Panc1 (cell line): Measurements from ENCODE around the gene ADSL. TPM values are rescaled to one million over a fixed set of nuclear protein-coding genes. Genes with fewer than 3 reads are reported as not detected.

Experiments
- ATAC-seq: fragments of 200-7000 bp; cut with Tn5 transposase; 2 replicates; pipeline ENCODE4 v1.9.1; 2020; ENCODE audit warnings: mild to moderate bottlenecking, moderate library complexity
- BruUV-seq: library from RNA; stranded (reverse); fragments of 400-500 nt; replicated peaks from 2 replicates; lab custom pipeline; 2021; lab: Mats Ljungman, UMichigan
- CTCF ChIA-PET: fragments of 300-600 bp; sonication (Branson Sonifier 250); formaldehyde crosslinking; loops from one replicate; lab custom pipeline; 2022; ENCODE audit warnings: antibody characterized with exemption; lab: Charles Lee
- POLR2A ChIA-PET: fragments of 300-600 bp; sonication (Branson Sonifier 250); formaldehyde crosslinking; loops from one replicate; lab custom pipeline; 2022; ENCODE audit warnings: antibody characterized with exemption; lab: Charles Lee
- DNase-seq: peaks from one replicate; pipeline ENCODE4 v3.0.0-alpha.2; 2010; ENCODE audit warnings: low read depth, low spot score
- H3K27ac ChIP-seq: 2 replicates; pipeline ENCODE4 v1.5.1; 2011; ENCODE audit warnings: mild to moderate bottlenecking, low read length, inconsistent platforms
- H3K27me3 ChIP-seq: fragments of 200-500 bp; sonication (Bioruptor generic); 2 replicates; pipeline ENCODE4 v1.6.0; 2014; ENCODE audit warnings: low read length, inconsistent platforms; ENCODE audit not compliant: control insufficient read depth, insufficient read depth
- H3K36me3 ChIP-seq: fragments of 200-500 bp; sonication (Bioruptor generic); 2 replicates; pipeline ENCODE4 v1.5.1; 2014; ENCODE audit warnings: inconsistent platforms, mild to moderate bottlenecking, low read length, moderate library complexity; ENCODE audit not compliant: control insufficient read depth, insufficient read depth
- H3K4me1 ChIP-seq: 2 replicates; pipeline ENCODE4 v1.5.1; 2011; ENCODE audit warnings: inconsistent platforms, mild to moderate bottlenecking, low read length, moderate library complexity; ENCODE audit not compliant: control insufficient read depth, insufficient read depth
- H3K4me3 ChIP-seq, 2 experiments: 2 replicates each; pipeline ENCODE4 v1.5.1; 2011 to 2012; ENCODE audit warnings: low read depth in 2 of 2, low read length in 2 of 2, mild to moderate bottlenecking in 2 of 2, inconsistent platforms in 1 of 2, moderate library complexity in 1 of 2
- H3K9me3 ChIP-seq: fragments of 200-500 bp; sonication (Bioruptor generic); 2 replicates; pipeline ENCODE4 v1.5.1; 2014; ENCODE audit warnings: low read depth, mild to moderate bottlenecking, inconsistent platforms, low read length, moderate library complexity; ENCODE audit not compliant: control insufficient read depth, insufficient read depth
- POLR2AphosphoS5 ChIP-seq: IDR thresholded peaks from 2 replicates; pipeline ENCODE4 v1.6.1; 2012; ENCODE audit warnings: mild to moderate bottlenecking, low read depth, low read length, moderate library complexity
- SIN3A ChIP-seq: IDR thresholded peaks from 2 replicates; pipeline ENCODE4 v1.6.1; 2012; ENCODE audit warnings: low read depth, mild to moderate bottlenecking, low read length, moderate library complexity, borderline replicate concordance; ENCODE audit not compliant: insufficient read depth
- TCF7L2 ChIP-seq: IDR thresholded peaks from 2 replicates; pipeline ENCODE4 v1.6.1; 2011; ENCODE audit warnings: mild to moderate bottlenecking, low read depth, low read length, inconsistent platforms
- in situ Hi-C: cut with HindIII; loops from 2 replicates; pipeline ENCODE4 v1.10.0; 2016; ENCODE audit warnings: low sequenced_read_pairs, low pct_unique_long_range_greater_than_20kb
- intact Hi-C: fragments of 100-400 bp; cut with micrococcal nuclease; formaldehyde crosslinking; loops from one replicate; pipeline ENCODE4 v1.10.0; 2022; ENCODE audit not compliant: unreplicated experiment
- total RNA-seq: library from RNA; stranded (reverse); gene quantifications from one replicate; pipeline ENCODE4 v1.2.1, GENCODE V29; 2021; ENCODE audit not compliant: unreplicated experiment
- TF ChIP-seq, protein P1 (sequence below), 2 experiments: IDR thresholded peaks; 2 replicates each; pipeline ENCODE4 v1.6.1; 2011 to 2012; ENCODE audit warnings: low read depth in 2 of 2, control low read depth in 1 of 2, low read length in 1 of 2, mild to moderate bottlenecking in 1 of 2, moderate library complexity in 1 of 2; ENCODE audit not compliant: insufficient read depth in 1 of 2
- TF ChIP-seq, protein P2 (sequence below): fragments of 450-650 bp; IDR thresholded peaks from 2 replicates; pipeline ENCODE4 v1.5.1; 2017; ENCODE audit warnings: mild to moderate bottlenecking

Gene ADSL
- total RNA-seq, 1 experiment from 2014 or later: 107 TPM

DNA sequence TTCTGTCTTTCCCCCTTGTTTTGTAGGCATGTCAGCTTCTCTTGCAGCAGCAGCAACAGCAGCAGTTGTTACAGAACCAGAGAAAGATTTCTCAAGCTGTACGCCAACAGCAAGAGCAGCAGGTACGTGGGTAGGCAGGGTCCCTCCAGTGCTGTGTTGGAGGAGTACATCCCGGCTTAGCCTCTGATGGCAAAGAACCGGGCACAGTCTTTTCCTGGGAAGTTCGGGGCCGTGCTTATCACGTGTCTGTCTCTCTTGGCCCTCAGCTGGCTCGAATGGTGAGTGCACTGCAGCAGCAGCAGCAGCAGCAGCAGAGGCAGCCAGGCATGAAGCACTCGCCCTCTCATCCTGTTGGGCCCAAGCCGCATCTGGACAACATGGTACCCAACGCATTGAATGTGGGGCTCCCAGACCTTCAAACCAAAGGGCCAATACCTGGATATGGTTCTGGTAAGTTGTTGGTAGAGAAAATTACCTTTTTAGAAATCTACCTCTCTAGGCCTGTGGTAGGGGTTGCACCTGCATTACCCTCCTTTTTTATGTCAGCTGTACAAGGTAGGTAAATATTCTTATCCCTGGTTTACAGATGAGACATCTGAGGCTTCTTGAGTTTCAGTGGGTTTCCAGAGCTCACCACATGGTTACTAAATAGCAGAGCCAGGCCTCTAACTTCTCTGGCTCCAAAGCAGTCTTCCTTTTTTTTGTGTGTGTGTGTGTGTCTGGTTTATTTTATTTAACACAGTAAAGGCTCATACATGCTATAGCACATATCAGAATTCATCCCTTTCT lies 45.2 kb upstream of the ADSL start:
- intact Hi-C loops: no loop called here
- BruUV-seq: no TSS peak
- in situ Hi-C loops: no loop called here

DNA sequence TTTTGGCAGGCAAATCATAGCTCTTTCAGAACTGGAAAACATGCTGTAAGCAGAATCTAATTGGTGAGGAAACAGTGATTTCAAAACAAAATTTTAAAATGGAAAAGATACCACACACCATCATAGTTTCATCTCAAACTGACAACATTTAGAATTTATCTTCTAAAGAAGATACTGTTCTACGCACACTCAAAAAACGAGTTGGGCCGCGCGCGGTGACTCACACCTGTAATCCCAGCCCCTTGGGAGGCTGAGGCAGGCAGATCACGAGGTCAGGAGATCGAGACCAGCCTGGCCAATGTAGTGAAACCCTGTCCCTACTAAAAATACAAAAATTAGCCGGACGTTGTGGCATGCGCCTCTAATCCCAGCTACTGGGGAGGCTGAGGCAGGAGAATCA lies 44.2 kb upstream of the ADSL start:
- Histone ChIP-seq H3K4me3 (no peak overlapping the region), H3K36me3 (0 out of 2 replicates have a peak, but pooled peaks cover 2% of the 10 kb centered on the region), H3K9me3 (no peaks in the 10 kb centered on the region), H3K27me3 (no peaks in the 10 kb centered on the region), H3K27ac (no peak overlapping the region), H3K4me1 (no peaks in the 10 kb centered on the region)
- ATAC-seq: no peak
- intact Hi-C loops (no loop called here), in situ Hi-C loops (no loop called here)
- no TSS peak for BruUV-seq
- ChIA-PET CTCF (no interaction called here), POLR2A (no interaction called here)
- no peak for DNase-seq
- TF ChIP-seq TCF7L2: no peak
- TF ChIP-seq, protein P1, sequence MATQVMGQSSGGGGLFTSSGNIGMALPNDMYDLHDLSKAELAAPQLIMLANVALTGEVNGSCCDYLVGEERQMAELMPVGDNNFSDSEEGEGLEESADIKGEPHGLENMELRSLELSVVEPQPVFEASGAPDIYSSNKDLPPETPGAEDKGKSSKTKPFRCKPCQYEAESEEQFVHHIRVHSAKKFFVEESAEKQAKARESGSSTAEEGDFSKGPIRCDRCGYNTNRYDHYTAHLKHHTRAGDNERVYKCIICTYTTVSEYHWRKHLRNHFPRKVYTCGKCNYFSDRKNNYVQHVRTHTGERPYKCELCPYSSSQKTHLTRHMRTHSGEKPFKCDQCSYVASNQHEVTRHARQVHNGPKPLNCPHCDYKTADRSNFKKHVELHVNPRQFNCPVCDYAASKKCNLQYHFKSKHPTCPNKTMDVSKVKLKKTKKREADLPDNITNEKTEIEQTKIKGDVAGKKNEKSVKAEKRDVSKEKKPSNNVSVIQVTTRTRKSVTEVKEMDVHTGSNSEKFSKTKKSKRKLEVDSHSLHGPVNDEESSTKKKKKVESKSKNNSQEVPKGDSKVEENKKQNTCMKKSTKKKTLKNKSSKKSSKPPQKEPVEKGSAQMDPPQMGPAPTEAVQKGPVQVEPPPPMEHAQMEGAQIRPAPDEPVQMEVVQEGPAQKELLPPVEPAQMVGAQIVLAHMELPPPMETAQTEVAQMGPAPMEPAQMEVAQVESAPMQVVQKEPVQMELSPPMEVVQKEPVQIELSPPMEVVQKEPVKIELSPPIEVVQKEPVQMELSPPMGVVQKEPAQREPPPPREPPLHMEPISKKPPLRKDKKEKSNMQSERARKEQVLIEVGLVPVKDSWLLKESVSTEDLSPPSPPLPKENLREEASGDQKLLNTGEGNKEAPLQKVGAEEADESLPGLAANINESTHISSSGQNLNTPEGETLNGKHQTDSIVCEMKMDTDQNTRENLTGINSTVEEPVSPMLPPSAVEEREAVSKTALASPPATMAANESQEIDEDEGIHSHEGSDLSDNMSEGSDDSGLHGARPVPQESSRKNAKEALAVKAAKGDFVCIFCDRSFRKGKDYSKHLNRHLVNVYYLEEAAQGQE (IDR thresholded peaks at IDR 0.05; ENCODE audit: insufficient read depth in 1 of 2, low read depth in 2 of 2, low read length in 1 of 2): no peak
- TF ChIP-seq, protein P2, sequence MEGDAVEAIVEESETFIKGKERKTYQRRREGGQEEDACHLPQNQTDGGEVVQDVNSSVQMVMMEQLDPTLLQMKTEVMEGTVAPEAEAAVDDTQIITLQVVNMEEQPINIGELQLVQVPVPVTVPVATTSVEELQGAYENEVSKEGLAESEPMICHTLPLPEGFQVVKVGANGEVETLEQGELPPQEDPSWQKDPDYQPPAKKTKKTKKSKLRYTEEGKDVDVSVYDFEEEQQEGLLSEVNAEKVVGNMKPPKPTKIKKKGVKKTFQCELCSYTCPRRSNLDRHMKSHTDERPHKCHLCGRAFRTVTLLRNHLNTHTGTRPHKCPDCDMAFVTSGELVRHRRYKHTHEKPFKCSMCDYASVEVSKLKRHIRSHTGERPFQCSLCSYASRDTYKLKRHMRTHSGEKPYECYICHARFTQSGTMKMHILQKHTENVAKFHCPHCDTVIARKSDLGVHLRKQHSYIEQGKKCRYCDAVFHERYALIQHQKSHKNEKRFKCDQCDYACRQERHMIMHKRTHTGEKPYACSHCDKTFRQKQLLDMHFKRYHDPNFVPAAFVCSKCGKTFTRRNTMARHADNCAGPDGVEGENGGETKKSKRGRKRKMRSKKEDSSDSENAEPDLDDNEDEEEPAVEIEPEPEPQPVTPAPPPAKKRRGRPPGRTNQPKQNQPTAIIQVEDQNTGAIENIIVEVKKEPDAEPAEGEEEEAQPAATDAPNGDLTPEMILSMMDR: no peak
- no peak for TF ChIP-seq POLR2AphosphoS5
- no peak for TF ChIP-seq SIN3A

More for the DNA sequence above, 45.2 kb upstream of the ADSL start:
- no peak for ATAC-seq
- H3K9me3 ChIP-seq: no peaks in the 10 kb centered on the region
- POLR2A ChIA-PET: no interaction called here
- DNase-seq: no peak
- H3K27ac ChIP-seq: no peak overlapping the region
- TF ChIP-seq TCF7L2 (no peak), SIN3A (no peak), POLR2AphosphoS5 (no peak)
- TF ChIP-seq, protein P1 (IDR thresholded peaks at IDR 0.05; ENCODE audit: insufficient read depth in 1 of 2, low read depth in 2 of 2, low read length in 1 of 2): no peak
- TF ChIP-seq, protein P2: no peak
- no peak overlapping the region for H3K4me3 ChIP-seq
- CTCF ChIA-PET: no interaction called here
- H3K4me1 ChIP-seq: no peaks in the 10 kb centered on the region
- no peaks in the 10 kb centered on the region for H3K27me3 ChIP-seq
- peaks cover 2% of the 10 kb centered on the region; the same call in 1 of the 2 replicates for H3K36me3 ChIP-seq
